HEK293T (cell line): ENCODE measurements around the gene FCN3.
"Not testable (repeated sequence)": the region's sequence is repeated elsewhere in the genome, so short reads cannot be mapped to it uniquely, and the experiment has no call there.

Experiments
- ARNT ChIP-seq: fragments of 450-650 bp; IDR thresholded peaks from 2 replicates; pipeline ENCODE4 v1.6.1; 2017; ENCODE audit warnings: mild to moderate bottlenecking
- BHLHE40 ChIP-seq: fragments of 450-650 bp; IDR thresholded peaks from 2 replicates; pipeline ENCODE4 v1.6.1; 2016; ENCODE audit warnings: mild to moderate bottlenecking, moderate library complexity, borderline replicate concordance
- CTBP1 ChIP-seq: fragments of 450-650 bp; IDR thresholded peaks from 2 replicates; pipeline ENCODE4 v1.6.1; 2016; ENCODE audit warnings: borderline replicate concordance
- ELF4 ChIP-seq: fragments of 450-650 bp; IDR thresholded peaks from 2 replicates; pipeline ENCODE4 v1.6.1; 2017; ENCODE audit warnings: antibody characterized with exemption
- FOXA1 ChIP-seq: fragments of 450-650 bp; IDR thresholded peaks from 2 replicates; pipeline ENCODE4 v1.6.1; 2016; ENCODE audit warnings: mild to moderate bottlenecking
- FOXM1 ChIP-seq: fragments of 450-650 bp; IDR thresholded peaks from 2 replicates; pipeline ENCODE4 v1.6.1; 2017; ENCODE audit warnings: mild to moderate bottlenecking, borderline replicate concordance
- HDGF ChIP-seq: fragments of 450-650 bp; IDR thresholded peaks from 2 replicates; pipeline ENCODE4 v1.6.1; 2017; ENCODE audit warnings: antibody characterized with exemption, borderline replicate concordance
- LEF1 ChIP-seq: fragments of 450-650 bp; IDR thresholded peaks from 2 replicates; pipeline ENCODE4 v1.6.1; 2017; ENCODE audit warnings: mild to moderate bottlenecking, borderline replicate concordance
- SP1 ChIP-seq: fragments of 450-650 bp; IDR thresholded peaks from 2 replicates; pipeline ENCODE4 v1.6.1; 2017
- SUZ12 ChIP-seq: fragments of 450-650 bp; IDR thresholded peaks from 2 replicates; pipeline ENCODE4 v1.6.1; 2016; ENCODE audit warnings: mild to moderate bottlenecking
- ZNF384 ChIP-seq: fragments of 450-650 bp; IDR thresholded peaks from 2 replicates; pipeline ENCODE4 v1.6.1; 2016

- not testable (repeated sequence) for TF ChIP-seq SP1, CTBP1, FOXA1, FOXM1, BHLHE40, LEF1, SUZ12, ELF4, ARNT, ZNF384, HDGF
Measured at GRCh38 chr1:27384797-27385196, 10.2 kb upstream of the FCN3 start.
